Colonic mucosa (tissue), 4 donors: ENCODE data around the gene NUP93. TPM values are rescaled to one million over a fixed set of nuclear protein-coding genes. Genes with fewer than 3 reads are reported as not detected.

Source experiments
- DNase-seq: peaks from one replicate; pipeline ENCODE4 v3.0.0-alpha.2; 2020
- H3K27ac ChIP-seq: fragments of 200-600 bp; one replicate; pipeline ENCODE4 v1.8.0; 2021
- H3K27me3 ChIP-seq: fragments of 200-600 bp; one replicate; pipeline ENCODE4 v1.8.0; 2021
- H3K36me3 ChIP-seq: fragments of 200-600 bp; one replicate; pipeline ENCODE4 v1.8.0; 2021
- H3K4me1 ChIP-seq: fragments of 200-600 bp; one replicate; pipeline ENCODE4 v1.8.0; 2021; ENCODE audit warnings: mild to moderate bottlenecking
- H3K4me3 ChIP-seq: fragments of 200-600 bp; one replicate; pipeline ENCODE4 v1.8.0; 2021
- H3K9ac ChIP-seq, 2 donors: one replicate each; pipeline ENCODE4 v1.7.0; 2013; ENCODE audit warnings: control low read depth in 2 of 2, low read depth in 2 of 2, low read length in 2 of 2
- H3K9me3 ChIP-seq: fragments of 200-600 bp; one replicate; pipeline ENCODE4 v1.8.0; 2021
- CTCF ChIP-seq: fragments of 200-600 bp; IDR thresholded peaks from one replicate; pipeline ENCODE4 v1.8.0; 2022; ENCODE audit warnings: antibody characterized with exemption, mild to moderate bottlenecking
- intact Hi-C: fragments of 100-400 bp; cut with DNase I; formaldehyde crosslinking; loops from one replicate; pipeline ENCODE4 v1.14.1; 2022
- total RNA-seq, 2 donors: library from RNA; stranded (reverse); fragmentation: NEBNext Ultra II Directional in 1 of 2; extraction: Animal tissue kit (Norgen Biotek cat#: 25700) in 1 of 2; gene quantifications; one replicate each; pipeline ENCODE4 v1.2.1, GENCODE V29; 2021
- donor health status: healthy.
- donor health status: DM: no; HTN: no; CAD: no.
- donor health status: DM: no; HTN: no; CAD: no.

Gene NUP93
- total RNA-seq, 2 donors from 2014 or later, result 33.0 to 79.2 TPM

DNA sequence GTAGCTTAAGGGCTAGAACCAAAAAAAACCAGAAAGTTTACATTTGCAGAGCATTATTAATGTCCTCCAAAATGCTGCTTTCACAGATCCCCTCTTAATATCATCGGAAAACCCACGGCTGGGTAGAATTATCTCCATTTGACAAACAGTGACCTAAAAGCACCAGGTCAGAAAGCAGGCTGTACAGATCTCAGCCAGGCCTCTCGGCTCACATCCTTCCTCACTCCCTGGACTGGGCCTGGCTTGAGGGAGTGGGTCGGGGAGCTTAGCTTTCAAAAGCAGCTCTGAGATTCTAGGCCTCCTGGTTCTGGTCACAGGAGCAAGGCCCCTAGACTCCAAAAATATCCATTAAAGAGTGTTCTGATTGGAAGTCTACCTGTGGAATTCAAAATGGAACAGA, 126.0 kb downstream of the NUP93 start:
- Histone ChIP-seq H3K9me3 (no peaks in the 10 kb centered on the region), H3K36me3 (no peaks in the 10 kb centered on the region), H3K4me1 (no peaks in the 10 kb centered on the region), H3K4me3 (no peak overlapping the region), H3K9ac (no peak overlapping the region), H3K27ac (no peak overlapping the region), H3K27me3 (no peaks in the 10 kb centered on the region)
- DNase-seq, result no peak
- intact Hi-C loops, result no loop called here
- TF ChIP-seq CTCF, result no peak

DNA sequence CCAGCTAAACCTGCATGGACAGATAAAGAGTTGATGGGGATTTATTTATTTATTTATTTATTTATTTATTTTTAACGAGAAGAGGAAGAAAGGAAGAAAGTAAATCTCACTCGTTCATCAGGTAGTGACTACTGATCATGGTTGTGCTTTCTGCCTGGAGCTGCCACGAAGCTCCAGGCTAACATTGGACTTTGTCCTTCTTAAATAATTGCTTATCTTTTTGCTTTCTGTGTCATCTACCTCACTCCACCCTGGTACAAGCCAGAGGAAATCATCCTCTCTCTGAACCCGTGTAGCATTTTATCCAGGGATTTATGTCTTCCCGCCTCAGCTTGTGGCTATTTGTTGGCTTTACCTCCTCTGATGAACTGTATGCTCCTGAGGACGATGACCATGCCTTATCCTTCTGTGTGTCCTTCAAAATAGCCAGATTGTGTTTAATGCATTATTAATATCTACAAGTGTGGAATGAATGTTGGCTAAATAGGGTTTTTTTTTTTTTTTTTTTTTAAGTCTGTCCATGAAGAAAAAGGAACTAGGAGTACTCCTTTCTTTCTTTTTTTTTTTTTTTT, 127.0 kb downstream of the NUP93 start:
- no peaks in the 10 kb centered on the region for H3K27me3 ChIP-seq
- no peak for TF ChIP-seq CTCF
- DNase-seq, result no peak
- H3K4me3 ChIP-seq, result no peak overlapping the region
- H3K9me3 ChIP-seq, result no peaks in the 10 kb centered on the region
- H3K36me3 ChIP-seq, result no peaks in the 10 kb centered on the region
- no peak overlapping the region for H3K27ac ChIP-seq
- no peak overlapping the region for H3K9ac ChIP-seq
- intact Hi-C loops, result no loop called here
- no peaks in the 10 kb centered on the region for H3K4me1 ChIP-seq

DNA sequence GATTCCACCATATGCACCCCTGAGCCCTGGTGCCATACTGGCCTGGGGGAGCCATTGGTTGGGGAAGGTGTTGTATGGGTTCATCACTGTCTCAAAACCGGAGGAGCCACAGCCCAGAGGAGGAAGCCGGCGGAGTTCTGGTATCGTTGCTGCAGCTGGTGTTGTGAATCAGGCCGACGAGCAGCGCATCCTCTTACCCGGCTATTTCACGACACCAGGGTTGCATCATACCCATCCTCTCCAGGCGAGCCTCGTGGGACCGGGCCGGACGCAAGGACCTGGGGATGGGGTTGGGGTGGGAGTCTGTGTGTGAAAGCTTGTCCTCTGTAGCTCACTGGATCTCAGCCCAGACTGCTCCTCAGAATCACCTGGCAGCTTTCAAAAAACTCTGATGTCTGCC, 128.4 kb downstream of the NUP93 start:
- H3K4me1 ChIP-seq, result no peaks in the 10 kb centered on the region
- no peaks in the 10 kb centered on the region for H3K27me3 ChIP-seq
- no peak for DNase-seq
- no peak overlapping the region for H3K9ac ChIP-seq
- H3K4me3 ChIP-seq, result no peak overlapping the region
- H3K36me3 ChIP-seq, result no peaks in the 10 kb centered on the region
- no peak for TF ChIP-seq CTCF
- intact Hi-C loops, result no loop called here
- no peaks in the 10 kb centered on the region for H3K9me3 ChIP-seq
- H3K27ac ChIP-seq, result no peak overlapping the region

- no peaks in the 10 kb centered on the region for H3K4me1 ChIP-seq
- no peaks in the 10 kb centered on the region for H3K36me3 ChIP-seq
- intact Hi-C loops, result loop anchor here (10.0 kb wide), 1 partner anchor 175 kb away; no protein-coding TSS in a partner anchor
- no peaks in the 10 kb centered on the region for H3K9me3 ChIP-seq
- no peak overlapping the region for H3K4me3 ChIP-seq
- TF ChIP-seq CTCF, result no peak
- H3K9ac ChIP-seq, result no peak overlapping the region
- H3K27ac ChIP-seq, result no peak overlapping the region
- no peaks in the 10 kb centered on the region for H3K27me3 ChIP-seq
- DNase-seq, result no peak
Observed at GRCh38 chr16:56859636-56860035, 129.7 kb downstream of the NUP93 start.

- Histone ChIP-seq H3K4me3 (no peak overlapping the region), H3K9me3 (no peaks in the 10 kb centered on the region), H3K27ac (no peak overlapping the region), H3K4me1 (no peaks in the 10 kb centered on the region), H3K36me3 (no peaks in the 10 kb centered on the region), H3K9ac (no peak overlapping the region), H3K27me3 (no peaks in the 10 kb centered on the region)
- DNase-seq, result no peak
- TF ChIP-seq CTCF, result no peak
- intact Hi-C loops, result loop anchor here (10.0 kb wide), 1 partner anchor 174 kb away; no protein-coding TSS in a partner anchor
Observed at GRCh38 chr16:56860226-56861020, 130.5 kb downstream of the NUP93 start.
